A673 (cell line): ENCODE results near the gene CUL7.

Source experiments
- CTCF ChIP-seq: fragments of 300-800, 200-600 bp; sonication (generic); conservative IDR thresholded peaks from 2 replicates; pipeline ENCODE4 v1.5.1; 2017; ENCODE audit warnings: low read depth, mild to moderate bottlenecking, antibody characterized with exemption, low read length, moderate library complexity, mixed read lengths
- EZH2 ChIP-seq: fragments of 200-600 bp; sonication (generic); IDR thresholded peaks from 2 replicates; pipeline ENCODE4 v1.6.1; 2017; ENCODE audit warnings: borderline replicate concordance, low read depth, mild to moderate bottlenecking, mixed read lengths, antibody characterized with exemption, low read length; ENCODE audit not compliant: poor library complexity, severe bottlenecking

GRCh38 chr6:43062818-43063217 is 9.2 kb upstream of the CUL7 start:
- TF ChIP-seq CTCF: no peak
- no peak for TF ChIP-seq EZH2
